T-cell (primary cell): ENCODE data around the gene SGTB. TPM values are rescaled to one million over a fixed set of nuclear protein-coding genes. Genes with fewer than 3 reads are reported as not detected.
"Not testable (repeated sequence)": the region's sequence is repeated elsewhere in the genome, so short reads cannot be mapped to it uniquely, and the experiment has no call there.

Source experiments
- ATAC-seq, 4 experiments: fragments of 200-7000 bp in 3 of 4; fragments of 150-1000 bp in 1 of 4; cut with Tn5 transposase; replicated peaks in 1 of 4; 1 replicate in 3 of 4; 2 replicates in 1 of 4; pipeline ENCODE4 v1.10.0; 2021; ENCODE audit warnings: moderate library complexity in 3 of 4, mild to moderate bottlenecking in 2 of 4, moderate number of reproducible peaks in 1 of 4
- CTCF ChIA-PET, 2 donors: fragments of 300-600 bp; sonication (Branson Sonifier 250); formaldehyde crosslinking; loops; one replicate each; lab custom pipeline; 2022; ENCODE audit warnings: antibody characterized with exemption in 2 of 2; lab: Charles Lee
- POLR2A ChIA-PET, 2 donors: fragments of 300-600 bp; sonication (Branson Sonifier 250); formaldehyde crosslinking; loops; one replicate each; lab custom pipeline; 2022; ENCODE audit warnings: antibody characterized with exemption in 2 of 2; lab: Charles Lee
- DNase-seq, 35 experiments: peaks; one replicate each; pipeline versions ENCODE4 v3.0.0 to v3.0.0-alpha.2; 2013 to 2023
- H3K27ac ChIP-seq: one replicate; pipeline ENCODE4 v1.5.1; 2013; ENCODE audit warnings: low read length
- H3K27me3 ChIP-seq, 2 experiments: replicated peaks in 1 of 2; 1 replicate in 1 of 2; 2 replicates in 1 of 2; pipeline versions ENCODE4 v1.6.1 to v1.7.0; 2013; ENCODE audit warnings: low read length in 1 of 2, mixed read lengths in 1 of 2; ENCODE audit not compliant: control insufficient read depth in 2 of 2, insufficient read depth in 2 of 2; ENCODE audit errors: extremely low read depth in 1 of 2
- H3K36me3 ChIP-seq, 2 donors: 1 replicate in 1 of 2; 2 replicates in 1 of 2; pipeline versions ENCODE4 v1.6.1 to v1.7.0; 2013; ENCODE audit warnings: low read length in 1 of 2; ENCODE audit not compliant: control insufficient read depth in 2 of 2, insufficient read depth in 1 of 2; ENCODE audit errors: extremely low read depth in 1 of 2
- H3K4me1 ChIP-seq, 2 experiments: 1 replicate in 1 of 2; 2 replicates in 1 of 2; pipeline versions ENCODE4 v1.6.1 to v1.7.0; 2013; ENCODE audit warnings: low read length in 2 of 2, mixed read lengths in 1 of 2; ENCODE audit not compliant: insufficient read depth in 2 of 2, control insufficient read depth in 1 of 2; ENCODE audit errors: extremely low read depth in 1 of 2
- H3K4me3 ChIP-seq, 2 donors: 1 replicate in 1 of 2; 2 replicates in 1 of 2; pipeline versions ENCODE4 v1.5.1 to v1.7.0; 2013; ENCODE audit warnings: mild to moderate bottlenecking in 2 of 2, low read length in 1 of 2, moderate library complexity in 1 of 2; ENCODE audit not compliant: control insufficient read depth in 1 of 2; ENCODE audit errors: extremely low read depth in 1 of 2
- H3K9me3 ChIP-seq: 2 replicates; pipeline ENCODE4 v1.7.0; 2013
- H3K27ac Mint-ChIP-seq, 2 donors: one replicate each; pipeline ENCODE4 v1.8.0; 2020 to 2021; ENCODE audit warnings: mild to moderate bottlenecking in 2 of 2, mixed read lengths in 2 of 2
- H3K27me3 Mint-ChIP-seq, 2 donors: one replicate each; pipeline ENCODE4 v1.8.0; 2021 to 2022; ENCODE audit warnings: mixed read lengths in 2 of 2
- H3K36me3 Mint-ChIP-seq: one replicate; pipeline ENCODE4 v1.8.0; 2021; ENCODE audit warnings: mixed read lengths
- H3K4me1 Mint-ChIP-seq, 3 donors: one replicate each; pipeline ENCODE4 v1.8.0; 2020 to 2022; ENCODE audit warnings: mixed read lengths in 3 of 3, mild to moderate bottlenecking in 1 of 3
- H3K4me3 Mint-ChIP-seq, 3 donors: one replicate each; pipeline ENCODE4 v1.8.0; 2020 to 2022; ENCODE audit warnings: mild to moderate bottlenecking in 3 of 3, mixed read lengths in 3 of 3, moderate library complexity in 3 of 3
- H3K9me3 Mint-ChIP-seq, 3 donors: one replicate each; pipeline ENCODE4 v1.8.0; 2020 to 2022; ENCODE audit warnings: mixed read lengths in 3 of 3
- WGBS: methylation state at CpG from one replicate; pipeline ENCODE4 v1.1.5; 2013; ENCODE audit warnings: missing lambda C conversion rate; ENCODE audit not compliant: insufficient coverage; 5-methylcytosine and 5-hydroxymethylcytosine counted together
- total RNA-seq, 35 experiments: library from RNA in 6 of 35; stranded (reverse) in 6 of 35; fragments of 120-200 nt in 1 of 35; gene quantifications; one replicate each; pipeline versions ENCODE4 v1.2.1 to v1.2.4 and lab custom pipeline; 2013 to 2026

SGTB gene
- total RNA-seq, 5 donors from 2014 or later (not counting 1 experiment from before 2014, with no cell fraction given) = 28.7 to 60.1 (median 35.0) TPM

- H3K9me3 Mint-ChIP-seq = no peaks in the 10 kb centered on the region
- H3K27me3 Mint-ChIP-seq = no peaks in the 10 kb centered on the region
- DNase-seq (peak; percentile 81 to 95 (median 91)), ATAC-seq (peak; percentile 93 to 97 (median 96))
- Histone ChIP-seq H3K27me3 (no peaks in the 10 kb centered on the region), H3K36me3 (peaks cover 0 to under 1% of the 10 kb centered on the region in 2 donors), H3K27ac (peak within 1 kb of the TSS; percentile 86), H3K4me3 (peak within 1 kb of the TSS; percentile 74 to 92), H3K4me1 (peaks cover 20 to 22% of the 10 kb centered on the region in 2 experiments), H3K9me3 (no peaks in the 10 kb centered on the region)
- ChIA-PET CTCF (interaction anchor here in 1 of 2 donors (1.1 to 1.6 kb wide), 2 partner anchors 10 to 61 kb away, joined by 4 to 5 read pairs; partner anchors contain the start of genes CENPK and PPWD1), POLR2A (interaction anchor here (0.5 to 1.4 kb wide), 9 partner anchors 9 to 1409 kb away, joined by 3 to 14 read pairs (median 6); partner anchors contain the start of genes CENPK (in 1 of the 2) and PPWD1 (in 1 of the 2))
- peak within 1 kb of the TSS; percentile 93 to 99 (median 97) for H3K4me3 Mint-ChIP-seq
- peaks cover 52 to 61% (median 52%) of the 10 kb centered on the region in 3 donors for H3K4me1 Mint-ChIP-seq
- WGBS = 0% methylated on average over 19 of the region's 32 CpGs
- peaks cover 4% of the 10 kb centered on the region for H3K36me3 Mint-ChIP-seq
- peak within 1 kb of the TSS; percentile 98 to 99 for H3K27ac Mint-ChIP-seq
Observed at GRCh38 chr5:65624025-65624570, 97.8 kb downstream of the SGTB start, which contains the start of gene TRIM23. TSS of gene TRIM23 (minus strand) at chr5:65624333. CDS start at chr5:65624274, 59 bp downstream.

- Mint-ChIP-seq H3K9me3 (no peaks in the 10 kb centered on the region), H3K36me3 (peaks cover 6% of the 10 kb centered on the region), H3K27me3 (no peaks in the 10 kb centered on the region), H3K4me1 (peaks cover 58 to 67% (median 58%) of the 10 kb centered on the region in 3 donors), H3K27ac (peak overlapping the region; percentile 98 to 99), H3K4me3 (peak overlapping the region; percentile 93 to 99 (median 97))
- peaks cover 20 to 24% of the 10 kb centered on the region in 2 experiments for H3K4me1 ChIP-seq
- CTCF ChIA-PET = interaction anchor here in 1 of 2 donors (1.1 to 1.6 kb wide), 2 partner anchors 10 to 61 kb away, joined by 4 to 5 read pairs; partner anchors contain the start of genes CENPK and PPWD1
- H3K27me3 ChIP-seq = no peaks in the 10 kb centered on the region
- DNase-seq (peak in 1 of 35 experiments; percentile 11), ATAC-seq (no peak)
- POLR2A ChIA-PET = interaction anchor here (0.5 to 1.4 kb wide), 6 partner anchors 10 to 1410 kb away, joined by 3 to 14 read pairs (median 6); partner anchors contain the start of genes CENPK (in 1 of the 2) and PPWD1 (in 1 of the 2)
- no CpG with 5 or more reads among the region's 9 CpGs for WGBS
- peak overlapping the region; percentile 86 for H3K27ac ChIP-seq
- H3K36me3 ChIP-seq = no peaks in the 10 kb centered on the region
- H3K4me3 ChIP-seq = peak overlapping the region; percentile 74 to 92
- no peaks in the 10 kb centered on the region for H3K9me3 ChIP-seq
Observed at GRCh38 chr5:65623482-65623881, 98.4 kb downstream of the SGTB start.

- POLR2A ChIA-PET = interaction anchor here in 1 of 2 donors (0.6 kb wide), 1 partner anchor 31 kb away, joined by 3 read pairs; no protein-coding TSS in a partner anchor
- WGBS = 93% methylated on average over 3 of the region's 4 CpGs
Observed at GRCh38 chr5:65621961-65622360, 99.9 kb downstream of the SGTB start.

GRCh38 chr5:65620021-65620420, 101.9 kb downstream of the SGTB start:
- no peaks in the 10 kb centered on the region for H3K9me3 Mint-ChIP-seq
- H3K4me1 Mint-ChIP-seq = peaks cover 52 to 58% (median 54%) of the 10 kb centered on the region in 3 donors
- H3K27me3 Mint-ChIP-seq = no peaks in the 10 kb centered on the region
- Histone ChIP-seq H3K4me1 (peaks cover 13 to 14% of the 10 kb centered on the region in 2 experiments), H3K27me3 (no peaks in the 10 kb centered on the region), H3K27ac (no peak overlapping the region), H3K9me3 (no peaks in the 10 kb centered on the region), H3K4me3 (no peak overlapping the region), H3K36me3 (peaks cover 0 to 13% of the 10 kb centered on the region in 2 donors)
- no peak overlapping the region for H3K27ac Mint-ChIP-seq
- WGBS = no CpG with 5 or more reads among the region's 4 CpGs
- DNase-seq (no peak), ATAC-seq (no peak)
- peaks cover 17% of the 10 kb centered on the region for H3K36me3 Mint-ChIP-seq
- ChIA-PET POLR2A (interaction anchor here in 1 of 2 donors (1.0 kb wide), 1 partner anchor 137 kb away, joined by 4 read pairs; no protein-coding TSS in a partner anchor), CTCF (no interaction called here)
- H3K4me3 Mint-ChIP-seq = no peak overlapping the region

More at GRCh38 chr5:65621961-65622360, 99.9 kb downstream of the SGTB start:
- H3K4me3 ChIP-seq, H3K27ac ChIP-seq, H3K27me3 ChIP-seq, H3K36me3 ChIP-seq, H3K27ac Mint-ChIP-seq, DNase-seq, ATAC-seq, H3K9me3 Mint-ChIP-seq, CTCF ChIA-PET, H3K27me3 Mint-ChIP-seq, H3K9me3 ChIP-seq, H3K36me3 Mint-ChIP-seq: not testable (repeated sequence)
- Mint-ChIP-seq H3K4me3 (peak overlapping the region; percentile 28 to 99 (median 93)), H3K4me1 (peaks cover 56 to 63% (median 60%) of the 10 kb centered on the region in 3 donors)
- peaks cover 20 to 24% of the 10 kb centered on the region in 2 experiments for H3K4me1 ChIP-seq

Other genes starting within 250 kb of the SGTB start
- gene ADAMTS6, start 240.2 kb downstream of the SGTB start, total RNA-seq = 1 to 10 TPM; 2.0 to 5.3 (median 4.0) TPM
- gene CENPK, start 158.9 kb downstream of the SGTB start, total RNA-seq = 10 to 100 TPM; 12.4 to 85.4 (median 50.5) TPM
- 100 to 1,000 TPM in 1 of 5 donors, 10 to 100 TPM in 4; 79.2 to 102 (median 94.3) TPM for gene PPWD1, start 158.8 kb downstream of the SGTB start, total RNA-seq
- gene TRIM23, start 97.8 kb downstream of the SGTB start, total RNA-seq = 10 to 100 TPM; 17.5 to 23.2 (median 20.7) TPM
- gene SHLD3, start 97.1 kb downstream of the SGTB start, total RNA-seq = 10 to 100 TPM in 1 of 5 donors, 1 to 10 TPM in 4; 3.7 to 12.2 (median 6.1) TPM
- 10 to 100 TPM; 14.3 to 19.2 (median 16.5) TPM for gene TRAPPC13, start 97.1 kb downstream of the SGTB start, total RNA-seq
- 1 to 10 TPM; 1.5 to 7.6 (median 4.1) TPM for gene NLN, start 96 bp upstream of the SGTB start, total RNA-seq
- 100 to 1,000 TPM; 105 to 125 (median 112) TPM for gene ERBIN, start 204.5 kb upstream of the SGTB start, total RNA-seq